Activated naive CD4-positive, alpha-beta T cell treated with anti-CD3 and anti-CD28 coated beads, Interleukin-2, amount 50 U/mL, for 72 hours (primary cell): ENCODE measurements around the gene PIP4K2C. TPM values are rescaled to one million over a fixed set of nuclear protein-coding genes. Genes with fewer than 3 reads are reported as not detected.
"Not testable (repeated sequence)": the region's sequence is repeated elsewhere in the genome, so short reads cannot be mapped to it uniquely, and the experiment has no call there.

Experiments used
- ATAC-seq, 2 donors: fragments of 150-1000 bp; cut with Tn5 transposase; 2 replicates each; pipeline ENCODE4 v1.10.0; 2021; ENCODE audit warnings: mild to moderate bottlenecking in 2 of 2, moderate library complexity in 2 of 2
- DNase-seq, 2 donors: peaks; one replicate each; pipeline ENCODE4 v3.0.0; 2021 to 2022; ENCODE audit warnings: low spot score in 2 of 2
- H3K27ac Mint-ChIP-seq, 2 donors: one replicate each; pipeline ENCODE4 v1.8.0; 2022; ENCODE audit warnings: mild to moderate bottlenecking in 2 of 2, mixed read lengths in 2 of 2
- H3K36me3 Mint-ChIP-seq, 2 donors: one replicate each; pipeline ENCODE4 v1.8.0; 2022; ENCODE audit warnings: mixed read lengths in 2 of 2
- H3K9me3 Mint-ChIP-seq, 2 donors: one replicate each; pipeline ENCODE4 v1.8.0; 2022; ENCODE audit warnings: mixed read lengths in 2 of 2
- total RNA-seq, 2 donors: library from RNA; stranded (reverse); gene quantifications; one replicate each; pipeline ENCODE4 v1.2.3, GENCODE V29; 2022

PIP4K2C gene
- total RNA-seq, 2 donors from 2014 or later = 13.8 to 43.7 TPM

DNA sequence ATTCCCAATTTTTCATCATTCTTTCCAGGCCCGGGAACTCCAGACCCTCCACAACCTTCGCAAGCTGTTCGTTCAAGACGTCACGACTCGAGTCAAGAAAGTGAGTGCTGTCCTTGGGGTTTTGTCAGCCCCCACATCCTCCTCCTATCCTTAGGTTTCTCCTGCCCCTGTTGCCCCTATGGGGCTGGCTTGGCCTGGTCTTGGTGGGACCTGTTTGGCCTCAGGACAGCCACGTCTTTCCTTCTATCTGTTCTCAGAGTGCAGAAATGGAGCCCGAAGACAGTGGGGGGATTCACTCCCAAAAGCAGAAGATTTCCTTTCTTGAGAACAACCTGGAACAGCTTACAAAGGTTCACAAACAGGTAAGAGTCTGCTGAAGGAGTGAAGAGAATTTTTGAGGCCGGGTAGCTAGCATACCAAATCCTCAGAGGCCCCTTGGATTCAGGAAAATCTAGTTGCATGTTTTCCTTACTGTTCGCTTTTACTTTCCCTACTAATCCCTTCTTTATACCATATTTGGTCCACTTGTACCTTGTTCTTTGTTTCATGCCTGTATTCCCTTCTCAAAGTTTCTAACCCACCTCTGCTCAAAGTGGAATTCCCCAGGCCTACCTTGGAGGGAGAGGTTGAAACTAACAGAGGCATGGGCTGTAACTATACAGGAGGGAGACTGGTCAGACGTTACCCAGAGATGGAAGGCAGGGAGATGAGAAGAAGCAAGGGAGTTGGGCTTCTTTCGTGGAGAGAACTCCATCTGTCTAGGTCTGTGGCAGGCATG, 12.8 kb upstream of the PIP4K2C start:
- Mint-ChIP-seq H3K36me3 (no peaks in the 10 kb centered on the region), H3K9me3 (no peaks in the 10 kb centered on the region), H3K27ac (peak overlapping the region in 1 of 2 donors; percentile 76)
- ATAC-seq (no peak), DNase-seq (peak in 1 of 2 donors; percentile 11)

DNA sequence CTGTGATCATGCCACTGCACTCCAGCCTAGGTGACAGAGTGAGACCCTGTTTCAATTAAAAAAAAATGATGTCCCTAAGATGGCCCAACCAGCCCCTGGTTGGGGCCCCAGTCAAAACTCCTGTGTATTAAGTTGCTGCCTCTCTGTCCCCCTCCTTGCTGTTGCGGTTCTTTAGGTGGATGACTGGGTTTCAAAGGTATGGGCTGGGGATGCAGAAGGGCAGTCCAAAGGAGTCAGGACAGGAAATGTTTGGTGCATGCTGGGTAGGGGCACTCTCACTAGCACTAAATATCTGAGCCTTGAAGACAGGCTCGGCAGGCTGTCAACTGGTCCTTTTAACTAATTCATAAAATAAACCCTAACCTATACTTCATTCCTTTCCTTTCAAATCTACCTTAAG, 12.0 kb upstream of the PIP4K2C start:
- ATAC-seq (no peak), DNase-seq (no peak)
- Mint-ChIP-seq H3K36me3 (no peaks in the 10 kb centered on the region), H3K27ac (no peak overlapping the region), H3K9me3 (no peaks in the 10 kb centered on the region)

DNA sequence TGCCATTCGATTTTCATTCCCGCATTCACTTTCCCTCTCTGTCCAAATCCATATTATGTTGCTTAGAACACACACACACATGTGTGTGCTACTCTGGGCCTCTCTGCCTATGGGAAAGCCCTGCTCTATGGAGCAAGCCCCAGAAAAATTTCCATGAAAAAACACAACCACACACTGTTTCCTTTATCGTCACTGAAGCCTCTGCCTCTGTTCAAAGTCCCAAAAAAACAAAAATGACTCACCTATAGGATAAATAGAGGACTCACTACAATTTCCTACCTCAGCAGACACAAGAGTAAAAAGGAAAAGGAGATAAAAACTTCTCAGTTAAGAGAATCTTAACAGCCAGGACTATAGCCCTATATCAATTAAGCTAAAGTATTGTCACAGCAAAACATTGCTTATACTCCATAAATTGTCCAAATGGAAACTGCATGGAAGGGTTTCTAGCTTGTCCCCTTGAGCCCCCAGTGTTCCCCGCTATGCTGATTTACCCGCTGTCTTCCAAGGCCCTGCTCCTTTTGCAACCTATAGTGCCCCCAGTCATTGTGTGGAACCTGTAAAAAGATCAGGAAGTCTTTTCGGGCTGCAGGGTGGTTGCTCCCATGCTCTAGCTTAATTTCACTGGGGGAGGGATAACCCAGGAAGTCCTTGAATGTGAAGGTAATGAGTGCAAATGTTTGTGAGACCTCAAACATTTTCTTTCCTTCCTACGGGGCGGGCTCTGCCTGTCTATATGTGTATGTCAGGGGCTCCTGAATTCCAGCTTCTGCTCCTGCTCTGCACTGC, 11.1 kb upstream of the PIP4K2C start:
- no peak for ATAC-seq
- DNase-seq = no peak
- no peak overlapping the region for H3K27ac Mint-ChIP-seq

DNA sequence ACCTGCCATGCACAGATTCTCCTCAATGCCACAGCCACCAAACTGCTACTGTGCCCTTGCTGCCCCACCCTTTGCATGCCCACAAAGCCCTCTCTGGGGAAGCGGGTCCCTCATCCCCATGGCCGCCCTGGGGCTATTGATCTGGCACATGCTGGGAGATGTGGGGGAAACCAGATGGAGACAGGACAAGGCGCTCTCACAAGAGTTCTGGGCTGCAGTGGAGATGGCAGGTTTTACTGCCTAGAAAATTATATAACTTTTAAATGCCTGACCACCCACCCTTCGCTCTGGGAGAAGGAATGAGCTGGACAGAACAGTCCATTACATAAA, 10.6 kb upstream of the PIP4K2C start:
- Mint-ChIP-seq H3K36me3 (no peaks in the 10 kb centered on the region), H3K27ac (no peak overlapping the region), H3K9me3 (no peaks in the 10 kb centered on the region)
- ATAC-seq = no peak
- no peak for DNase-seq

More for the DNA sequence above, 11.1 kb upstream of the PIP4K2C start:
- Mint-ChIP-seq H3K36me3 (no peaks in the 10 kb centered on the region), H3K9me3 (no peaks in the 10 kb centered on the region)

DNA sequence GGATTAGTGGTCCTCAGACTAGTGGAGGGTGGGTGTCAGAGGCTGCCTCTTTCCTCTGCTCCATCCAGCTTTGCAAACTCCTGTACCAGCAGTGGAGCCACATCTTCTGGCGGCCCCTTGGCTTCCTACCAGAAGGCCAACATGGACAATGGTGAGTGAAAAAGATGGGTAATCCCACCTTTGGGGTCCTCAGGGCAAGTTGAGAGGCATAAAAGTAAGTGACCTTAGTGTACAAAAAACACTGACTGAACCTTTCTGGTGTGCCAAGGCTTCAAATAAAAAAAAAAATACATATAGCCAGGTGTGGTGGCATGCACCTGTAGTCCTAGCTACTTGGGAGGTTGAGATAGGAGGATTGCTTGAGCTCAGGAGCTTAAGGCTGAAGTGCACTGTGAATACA, 9.2 kb upstream of the PIP4K2C start:
- DNase-seq (no peak), ATAC-seq (no peak)
- H3K9me3 Mint-ChIP-seq = no peaks in the 10 kb centered on the region
- no peaks in the 10 kb centered on the region for H3K36me3 Mint-ChIP-seq
- H3K27ac Mint-ChIP-seq = no peak overlapping the region

DNA sequence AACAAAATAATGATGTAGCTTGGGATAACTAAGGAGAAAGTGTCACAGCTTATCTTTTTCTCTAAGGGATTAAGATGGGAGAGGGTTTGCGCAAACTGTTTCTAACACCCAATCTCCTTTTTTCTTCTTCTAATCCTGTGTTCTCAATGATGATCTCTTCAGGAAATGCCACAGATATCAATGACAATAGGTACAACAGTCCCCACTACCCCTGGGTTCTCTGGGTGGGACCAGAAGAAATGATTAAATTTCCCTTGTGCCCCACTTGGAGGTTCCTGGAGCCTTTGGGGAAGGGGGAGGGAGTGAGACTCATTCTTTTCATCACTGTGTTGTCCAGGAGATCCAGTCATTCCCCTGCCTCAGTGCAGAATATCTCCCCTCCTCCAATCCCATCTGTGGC, 8.6 kb upstream of the PIP4K2C start:
- Mint-ChIP-seq H3K9me3 (no peaks in the 10 kb centered on the region), H3K27ac (no peak overlapping the region), H3K36me3 (no peaks in the 10 kb centered on the region)
- ATAC-seq = no peak
- no peak for DNase-seq

DNA sequence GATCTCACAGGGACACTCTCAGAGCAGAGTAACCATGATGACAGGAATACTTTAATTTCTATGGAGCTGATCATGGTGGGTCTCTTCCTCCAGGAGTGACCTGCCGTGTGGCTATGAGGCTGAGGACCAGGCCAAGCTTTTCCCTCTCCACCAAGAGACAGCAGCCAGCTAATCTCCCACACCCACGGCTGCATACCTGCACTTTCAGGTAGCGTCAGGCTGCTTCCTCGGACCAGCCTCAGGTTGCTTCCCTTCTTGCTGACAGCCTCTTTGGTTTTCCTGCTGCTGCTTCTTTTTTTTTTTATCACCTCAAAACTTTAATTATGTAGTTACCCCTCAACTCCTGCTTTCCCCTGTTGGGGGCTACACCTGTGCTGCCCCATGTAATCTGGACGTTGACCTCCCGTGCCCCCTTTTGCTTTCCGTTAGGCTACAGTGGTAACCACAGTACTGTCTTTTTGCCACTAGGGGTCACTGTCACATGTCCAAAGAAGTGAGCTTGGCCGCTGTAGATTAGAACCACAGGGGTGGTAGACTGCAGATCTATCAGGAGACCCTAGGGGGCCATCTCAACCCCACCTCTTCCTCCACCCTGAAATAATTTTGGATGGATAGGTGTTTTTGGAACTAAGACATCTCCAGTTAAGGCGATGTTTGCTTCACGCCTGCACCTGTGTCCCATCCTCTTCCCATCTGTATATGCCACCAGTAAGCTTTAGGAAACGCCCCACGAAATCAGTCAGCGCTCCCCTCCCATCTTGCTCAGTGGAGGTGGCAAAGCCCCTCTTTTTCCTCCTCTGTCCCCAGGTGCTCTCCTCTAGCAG, 7.8 kb upstream of the PIP4K2C start:
- no peaks in the 10 kb centered on the region for H3K9me3 Mint-ChIP-seq
- no peaks in the 10 kb centered on the region for H3K36me3 Mint-ChIP-seq
- H3K27ac Mint-ChIP-seq = no peak overlapping the region
- ATAC-seq (peak; percentile 99), DNase-seq (peak in 1 of 2 donors; percentile 69)

DNA sequence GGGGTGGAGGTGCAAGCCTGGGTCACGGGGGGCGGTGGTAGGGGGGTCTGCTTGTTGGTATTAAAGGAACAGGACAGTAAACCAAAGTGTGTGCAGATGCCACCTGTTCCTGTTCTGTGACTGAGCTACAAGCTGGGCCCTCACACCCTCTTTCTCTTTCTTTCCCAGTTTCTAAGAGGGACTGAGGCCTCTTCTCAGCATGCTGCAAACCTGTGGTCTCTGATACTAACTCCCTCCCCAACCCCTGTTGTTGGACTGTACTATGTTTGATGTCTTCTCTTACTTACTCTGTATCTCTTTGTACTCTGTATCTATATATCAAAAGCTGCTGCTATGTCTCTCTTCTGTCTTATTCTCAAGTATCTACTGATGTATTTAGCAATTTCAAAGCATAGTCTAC, 6.9 kb upstream of the PIP4K2C start:
- Mint-ChIP-seq H3K27ac (no peak overlapping the region), H3K9me3 (no peaks in the 10 kb centered on the region), H3K36me3 (no peaks in the 10 kb centered on the region)
- ATAC-seq (no peak), DNase-seq (no peak)

DNA sequence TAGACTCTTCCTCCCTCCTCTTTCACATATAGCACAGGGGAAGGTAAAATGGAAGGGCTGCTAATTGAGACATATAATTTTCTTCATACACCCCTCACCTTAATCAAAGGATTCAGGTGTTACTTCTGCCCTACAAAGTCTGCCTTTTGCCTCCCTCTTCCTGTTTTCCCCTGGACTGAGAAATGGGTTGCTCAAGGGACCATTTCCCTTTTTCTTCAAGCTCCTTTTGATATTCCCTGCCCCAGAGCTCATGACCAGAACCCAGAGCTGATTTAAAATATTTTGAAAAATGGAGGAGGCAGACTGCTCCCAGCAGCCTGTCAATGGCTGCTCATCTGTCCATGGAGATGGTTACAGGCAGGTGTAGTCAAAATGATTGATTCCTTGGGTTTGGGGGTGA, 6.3 kb upstream of the PIP4K2C start:
- Mint-ChIP-seq H3K36me3 (no peaks in the 10 kb centered on the region), H3K9me3 (no peaks in the 10 kb centered on the region), H3K27ac (no peak overlapping the region)
- DNase-seq (no peak), ATAC-seq (no peak)

DNA sequence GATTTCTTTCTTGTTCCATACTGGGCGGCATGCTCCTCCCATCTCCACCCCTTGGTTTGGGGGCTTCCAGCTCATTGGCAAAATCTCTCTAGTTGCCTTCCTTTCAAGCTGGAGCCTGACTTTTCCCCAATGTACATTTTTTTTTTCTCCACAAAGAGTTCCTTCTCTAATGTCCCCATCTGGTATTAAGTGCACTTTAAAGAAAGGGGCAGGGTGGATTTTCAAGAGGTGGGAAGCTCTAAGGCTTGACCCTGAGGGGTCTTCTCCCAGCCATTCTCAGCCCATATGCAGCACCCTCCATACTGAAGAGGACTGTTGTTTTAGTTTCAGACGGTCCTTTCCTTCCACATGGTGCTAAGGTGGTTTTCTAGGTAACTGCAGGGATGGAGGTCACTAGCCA, 5.8 kb upstream of the PIP4K2C start:
- H3K36me3 Mint-ChIP-seq = no peaks in the 10 kb centered on the region
- H3K9me3 Mint-ChIP-seq = no peaks in the 10 kb centered on the region
- DNase-seq (no peak), ATAC-seq (no peak)
- H3K27ac Mint-ChIP-seq = peak overlapping the region in 1 of 2 donors; percentile 46

DNA sequence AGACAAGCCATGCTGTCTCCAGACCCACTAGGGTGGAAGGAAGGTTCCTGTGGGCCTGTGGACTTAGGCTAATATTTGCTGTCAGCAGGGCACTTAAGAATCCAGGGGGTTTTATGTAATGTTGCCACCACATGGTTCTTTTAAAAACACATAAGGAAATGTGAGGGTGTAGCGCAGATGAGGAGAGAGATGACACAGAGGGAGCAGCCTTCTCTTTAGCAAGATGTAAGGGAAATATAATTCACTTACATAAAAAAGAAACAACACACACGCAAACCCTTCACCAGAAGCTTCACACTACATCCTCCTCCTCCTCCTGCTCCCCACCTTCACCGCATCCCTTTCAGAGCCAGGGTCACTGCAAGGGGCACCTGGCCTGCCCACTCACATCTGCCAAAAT, 4.9 kb upstream of the PIP4K2C start:
- DNase-seq (no peak), ATAC-seq (no peak)
- Mint-ChIP-seq H3K27ac (no peak overlapping the region), H3K36me3 (no peaks in the 10 kb centered on the region), H3K9me3 (no peaks in the 10 kb centered on the region)

DNA sequence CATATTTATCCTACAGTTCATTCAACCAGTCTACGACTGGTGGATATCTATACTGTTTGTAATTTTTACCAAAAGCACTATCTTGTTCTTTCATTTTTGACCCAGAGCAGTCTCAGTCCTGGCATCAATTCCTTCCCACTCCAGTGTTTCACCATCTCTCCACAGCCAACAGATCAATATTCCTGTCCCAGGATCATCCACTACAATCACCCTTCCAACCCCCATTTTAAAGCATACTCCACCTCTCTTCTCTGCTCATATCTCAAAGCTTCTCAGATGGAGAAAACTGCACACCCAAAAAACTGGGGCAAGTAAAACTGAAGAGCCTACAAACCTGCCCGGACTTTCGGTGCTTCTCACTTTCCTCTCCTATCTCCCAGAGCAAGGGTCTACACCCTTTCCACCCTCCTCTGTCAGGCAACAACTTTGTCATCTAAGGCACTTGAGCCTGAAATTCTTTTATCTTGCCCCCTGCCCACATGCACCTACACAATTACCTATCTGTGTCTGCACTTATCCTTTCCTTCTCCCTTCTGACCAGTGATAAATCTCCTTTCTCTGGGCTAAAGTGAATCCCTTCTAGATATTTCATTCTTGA, 4.1 kb upstream of the PIP4K2C start:
- no peaks in the 10 kb centered on the region for H3K9me3 Mint-ChIP-seq
- DNase-seq = no peak
- peaks cover 0 to 8% of the 10 kb centered on the region in 2 donors for H3K36me3 Mint-ChIP-seq
- no peak for ATAC-seq
- H3K27ac Mint-ChIP-seq = no peak overlapping the region

DNA sequence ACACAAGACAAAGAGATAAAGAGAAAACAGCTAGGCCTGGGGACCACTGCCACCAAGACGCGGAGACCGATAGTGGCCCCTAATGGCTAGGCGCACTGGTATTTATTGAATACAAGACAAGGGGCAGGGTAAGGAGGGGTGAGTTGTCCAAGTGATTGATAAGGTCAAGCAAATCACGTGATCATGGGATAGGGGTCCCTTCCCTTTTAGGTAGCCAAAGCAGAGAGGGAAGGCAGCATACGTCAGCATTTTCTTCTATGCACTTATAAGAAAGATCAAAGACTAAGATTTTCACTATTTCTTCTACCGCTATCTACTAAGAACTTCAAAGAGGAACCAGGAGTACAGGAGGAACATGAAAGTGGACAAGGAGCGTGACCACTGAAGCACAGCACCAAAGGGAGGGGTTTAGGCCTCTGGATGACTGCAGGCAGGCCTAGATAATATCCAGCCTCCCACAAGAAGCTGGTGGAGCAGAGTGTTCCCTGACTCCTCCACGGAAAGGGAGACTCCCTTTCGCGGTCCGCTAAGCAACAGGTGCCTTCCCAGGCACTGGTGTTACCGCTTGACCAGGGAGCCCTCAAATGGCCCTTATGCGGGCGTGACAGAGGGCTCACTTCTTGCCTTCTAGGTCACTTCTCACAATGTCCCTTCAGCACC, 1.9 kb upstream of the PIP4K2C start:
- not testable (repeated sequence) for DNase-seq, ATAC-seq, H3K27ac Mint-ChIP-seq, H3K9me3 Mint-ChIP-seq
- peaks cover 0 to 11% of the 10 kb centered on the region in 2 donors for H3K36me3 Mint-ChIP-seq

DNA sequence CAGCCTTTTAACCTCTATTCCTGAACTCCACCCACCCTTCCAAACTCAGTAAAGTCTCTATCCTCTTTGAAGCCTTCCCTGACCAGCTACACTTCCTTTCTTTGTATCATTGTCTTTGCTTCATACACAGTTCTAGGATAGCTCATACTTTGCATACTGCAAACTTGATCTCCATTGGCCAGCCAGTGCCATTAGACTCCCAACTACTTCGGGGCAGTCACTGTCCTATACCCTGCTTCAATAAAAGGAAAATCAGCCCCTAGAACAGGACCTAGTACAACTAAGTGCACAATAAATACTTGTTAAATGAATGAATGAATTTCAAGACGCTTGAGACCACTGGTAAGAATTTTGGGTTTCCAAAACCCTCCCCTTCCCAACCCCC, 521 bp upstream of the PIP4K2C start:
- Mint-ChIP-seq H3K9me3 (no peaks in the 10 kb centered on the region), H3K27ac (peak overlapping the region in 1 of 2 donors; percentile 47), H3K36me3 (peaks cover 0 to 11% of the 10 kb centered on the region in 2 donors)
- ATAC-seq = peak in 1 of 2 donors; percentile 3
- DNase-seq = no peak

DNA sequence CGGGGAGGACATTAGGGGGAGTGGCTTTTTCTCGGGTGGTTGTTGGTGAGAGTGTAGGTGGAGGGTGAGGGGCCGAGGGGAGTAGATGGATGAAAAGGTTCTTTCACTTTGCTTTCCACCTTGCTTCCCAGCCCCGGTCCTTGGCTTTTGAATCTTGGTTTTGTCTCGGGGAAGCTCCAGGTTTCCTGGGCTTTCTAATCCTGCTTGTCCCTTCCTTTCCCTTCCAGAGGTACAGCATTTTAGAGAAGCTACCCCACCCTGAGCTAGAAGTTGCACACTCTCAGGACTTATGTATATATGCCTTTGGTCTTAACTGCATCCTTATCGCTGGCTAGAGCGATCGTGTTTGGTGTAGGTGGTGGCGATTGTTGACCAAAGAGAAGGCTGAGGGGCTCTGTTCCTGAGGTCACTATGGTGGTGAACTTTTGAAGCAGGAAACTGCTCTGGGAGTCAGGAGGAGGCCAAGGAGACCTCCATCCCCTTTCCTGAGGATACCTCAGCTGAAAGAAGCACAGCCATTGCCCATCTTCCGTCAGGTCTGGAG, 862 bp downstream of the PIP4K2C start:
- DNase-seq (no peak), ATAC-seq (no peak)
- Mint-ChIP-seq H3K27ac (peak overlapping the region; percentile 47 to 72), H3K36me3 (peaks cover 0 to 11% of the 10 kb centered on the region in 2 donors), H3K9me3 (no peaks in the 10 kb centered on the region)

DNA sequence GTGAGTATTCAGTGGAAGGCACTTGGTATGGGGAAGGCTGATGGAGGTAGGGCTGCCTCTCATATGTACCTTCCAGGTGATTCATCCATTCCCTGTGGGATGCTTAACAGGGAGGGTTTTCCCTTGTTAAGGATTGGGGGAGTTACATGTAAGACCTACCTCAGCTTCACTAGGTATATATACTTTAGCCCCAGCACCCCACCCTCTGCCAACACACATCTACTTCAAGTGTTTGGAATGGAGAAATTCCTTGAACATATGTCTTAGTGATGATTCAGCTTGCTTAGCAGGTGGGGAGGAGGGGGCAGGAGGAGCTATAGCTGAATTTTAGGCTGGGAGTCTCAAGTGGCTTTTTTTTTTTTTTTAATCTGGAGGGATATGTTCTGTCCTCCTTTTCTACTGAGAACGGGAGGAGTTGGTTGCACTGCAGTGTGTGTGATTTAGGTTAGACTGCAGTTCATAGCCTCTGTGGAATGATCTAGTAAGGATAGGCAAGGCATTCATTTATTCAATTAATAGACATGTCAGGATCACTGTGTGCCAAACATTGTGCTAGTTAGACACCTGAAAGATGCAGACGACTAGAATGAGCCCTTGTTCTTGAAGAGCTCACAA, 1.7 kb downstream of the PIP4K2C start:
- ATAC-seq (no peak), DNase-seq (no peak)
- H3K9me3 Mint-ChIP-seq = no peaks in the 10 kb centered on the region
- H3K27ac Mint-ChIP-seq = peak overlapping the region in 1 of 2 donors; percentile 47
- H3K36me3 Mint-ChIP-seq = peaks cover 0 to 11% of the 10 kb centered on the region in 2 donors
